Activated CD4-positive, CD25-positive, alpha-beta regulatory T cell (primary cell): ENCODE data around the gene NUDT1.
"Not testable (repeated sequence)": the region's sequence is repeated elsewhere in the genome, so short reads cannot be mapped to it uniquely, and the experiment has no call there.

ENCODE experiments used
- DNase-seq, 4 experiments: peaks; one replicate each; lab custom pipeline; 2025; lab: John Stamatoyannopoulos, UW

NUDT1 gene

GRCh38 chr7:2269089-2269990 is 27.3 kb downstream of the NUDT1 start:
- not testable (repeated sequence) for DNase-seq

DNA sequence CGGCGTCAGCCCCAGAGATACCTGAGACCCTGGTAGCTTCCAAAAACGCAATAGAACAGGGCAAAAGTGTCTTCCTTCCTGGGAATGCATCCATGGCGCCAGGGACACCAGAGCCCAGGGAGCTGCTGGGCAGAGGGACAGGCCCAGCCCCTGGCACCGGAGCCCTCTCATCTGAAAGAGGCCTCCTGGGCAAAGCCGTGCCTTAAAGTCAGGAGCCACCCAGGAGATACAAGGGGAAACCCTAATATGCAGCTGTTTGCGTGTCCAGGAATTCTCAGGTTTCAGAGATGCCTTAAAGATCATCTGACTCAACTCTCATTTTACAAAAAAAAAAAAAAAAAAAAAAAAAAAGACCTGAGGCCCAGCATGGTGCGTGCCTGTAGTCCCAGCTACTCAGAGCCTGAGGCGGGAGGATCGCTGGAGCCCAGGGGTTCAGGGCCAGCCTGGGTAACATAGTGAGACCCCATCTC is 28.0 kb downstream of the NUDT1 start:
- DNase-seq: no peak

DNA sequence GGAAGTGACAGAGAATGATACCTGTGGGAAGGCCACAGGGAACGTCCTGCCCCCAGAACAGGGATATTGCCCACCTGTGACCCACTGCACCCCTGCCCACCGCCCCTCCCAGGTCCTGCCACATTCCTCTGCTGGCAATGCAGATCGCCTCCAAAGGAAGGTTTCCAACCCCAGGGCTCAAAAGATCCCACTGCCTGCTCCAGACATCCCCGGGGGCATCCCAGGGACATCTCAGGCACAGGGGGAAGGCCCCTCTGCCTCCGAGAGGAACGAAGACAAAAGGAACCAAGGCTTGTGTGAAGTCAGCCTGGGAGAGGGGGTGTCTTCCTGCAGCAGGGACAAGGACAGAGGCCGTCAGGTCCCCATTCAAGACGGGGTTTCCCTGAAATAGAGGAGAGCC is 28.5 kb downstream of the NUDT1 start:
- no peak for DNase-seq

DNA sequence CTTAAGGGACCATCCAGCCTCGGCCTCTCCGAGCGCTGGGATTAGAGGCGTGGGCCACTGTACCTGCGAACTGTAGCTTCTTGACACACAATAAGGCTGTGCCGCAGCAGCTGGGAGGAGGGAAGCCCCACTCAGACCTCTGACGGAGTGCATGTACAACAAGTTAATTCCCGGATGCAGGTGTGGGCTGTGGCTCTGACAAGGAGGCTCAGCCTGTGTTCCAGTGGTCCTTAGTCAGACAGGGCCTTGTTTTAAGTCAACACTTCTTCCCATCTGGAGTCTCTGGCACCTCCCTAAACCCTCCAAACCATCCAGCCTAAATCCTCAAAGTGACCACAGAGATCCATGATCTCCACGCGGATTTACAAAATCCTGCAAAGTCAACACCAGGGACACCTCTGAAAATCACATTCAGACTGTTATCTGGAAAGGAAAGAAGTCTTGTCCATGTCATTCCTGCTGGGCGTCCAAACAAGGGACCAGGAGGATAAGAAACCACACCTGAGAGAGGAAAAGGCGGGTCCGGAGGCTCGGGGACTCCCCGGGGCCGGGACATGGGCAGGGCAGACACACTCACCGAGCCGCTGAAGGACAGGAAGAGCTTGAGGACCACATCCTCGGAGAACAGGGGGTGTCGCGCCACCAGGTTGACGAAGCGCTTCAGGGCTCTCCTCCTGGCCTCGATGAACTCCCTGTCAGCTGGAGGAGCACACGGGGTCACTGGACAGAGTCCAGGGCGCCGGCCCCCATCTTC is 29.4 kb downstream of the NUDT1 start:
- no peak for DNase-seq

DNA sequence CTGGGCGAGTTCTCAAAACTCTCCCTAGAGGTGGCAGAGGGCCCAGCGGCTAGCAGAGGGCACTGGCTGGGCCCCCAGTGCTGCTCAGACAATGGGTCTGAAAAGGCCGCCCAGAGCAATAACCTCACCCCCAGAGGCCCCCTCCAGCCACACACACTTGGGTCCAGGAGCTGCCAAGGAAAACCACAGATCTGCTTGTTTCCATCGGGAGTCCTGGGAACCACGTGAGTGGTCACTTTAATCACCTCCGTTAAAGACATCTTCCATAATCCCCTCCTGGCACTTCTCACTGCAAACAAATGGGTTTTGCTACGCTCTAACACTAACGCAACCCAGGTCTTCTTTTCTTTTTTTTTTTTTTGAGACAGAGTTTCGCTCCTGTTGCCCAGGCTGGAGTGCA is 30.0 kb downstream of the NUDT1 start:
- DNase-seq: no peak

GRCh38 chr7:2273866-2274265 is 31.8 kb downstream of the NUDT1 start:
- DNase-seq: no peak

DNA sequence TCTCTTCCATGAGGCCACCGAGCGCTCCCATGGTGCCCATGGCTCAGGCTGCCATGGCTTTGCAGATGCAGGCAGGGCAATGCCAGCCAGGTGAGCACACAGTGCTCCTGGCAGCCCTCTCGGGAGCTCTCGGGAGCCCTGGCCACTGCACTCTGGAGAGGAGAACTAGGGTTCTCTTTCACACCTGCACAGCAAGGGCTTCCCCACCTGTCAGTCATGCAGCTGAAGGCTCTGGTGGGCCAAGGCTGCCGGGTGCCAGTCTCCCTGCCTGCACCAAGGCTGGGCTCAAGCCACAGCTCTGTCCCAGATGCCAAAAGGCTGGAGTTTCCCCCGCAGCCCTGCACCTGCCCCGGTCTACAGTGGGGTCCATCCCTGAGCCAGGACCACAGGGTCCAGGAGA is 32.6 kb downstream of the NUDT1 start:
- DNase-seq: no peak

DNA sequence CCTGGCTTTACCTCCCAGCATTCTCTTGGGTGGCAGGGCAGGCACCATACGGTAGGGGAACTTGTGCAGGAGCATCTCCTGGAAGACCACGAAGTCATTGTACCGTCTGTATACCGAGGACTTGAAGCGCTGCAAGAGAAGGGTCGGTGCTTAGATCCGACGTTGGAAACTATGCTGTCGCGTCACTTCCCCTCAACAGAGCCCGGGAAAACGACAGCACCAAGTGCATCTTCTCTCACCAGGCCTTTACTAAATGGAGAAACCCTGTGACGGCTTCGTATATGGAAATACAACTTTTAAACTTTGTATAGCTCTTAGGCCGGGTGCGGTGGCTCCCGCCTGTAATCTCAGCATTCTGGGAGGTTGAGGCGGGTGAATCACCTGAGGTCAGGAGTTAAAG is 33.1 kb downstream of the NUDT1 start:
- no peak for DNase-seq

GRCh38 chr7:2276107-2276506 is 34.1 kb downstream of the NUDT1 start:
- no peak for DNase-seq

DNA sequence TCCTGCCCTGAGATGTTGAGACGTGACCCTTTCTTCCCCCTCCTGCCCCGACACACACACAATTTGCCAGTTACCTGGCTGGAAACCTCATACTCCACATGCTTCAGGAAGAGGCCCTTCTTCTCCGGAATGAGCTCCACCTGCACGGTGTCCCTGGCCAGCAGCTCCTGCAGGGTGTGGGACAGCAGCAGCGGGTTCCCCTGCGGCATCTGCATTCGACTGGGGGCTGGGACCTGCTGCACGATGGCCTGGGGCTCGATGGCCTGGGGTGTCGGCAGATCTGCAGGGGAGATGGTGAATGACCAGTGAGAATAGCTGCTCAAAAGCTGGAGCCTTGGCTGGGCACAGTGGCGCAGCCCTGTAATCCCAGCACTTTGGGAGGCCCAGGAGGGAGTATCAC is 36.0 kb downstream of the NUDT1 start:
- DNase-seq: no peak

DNA sequence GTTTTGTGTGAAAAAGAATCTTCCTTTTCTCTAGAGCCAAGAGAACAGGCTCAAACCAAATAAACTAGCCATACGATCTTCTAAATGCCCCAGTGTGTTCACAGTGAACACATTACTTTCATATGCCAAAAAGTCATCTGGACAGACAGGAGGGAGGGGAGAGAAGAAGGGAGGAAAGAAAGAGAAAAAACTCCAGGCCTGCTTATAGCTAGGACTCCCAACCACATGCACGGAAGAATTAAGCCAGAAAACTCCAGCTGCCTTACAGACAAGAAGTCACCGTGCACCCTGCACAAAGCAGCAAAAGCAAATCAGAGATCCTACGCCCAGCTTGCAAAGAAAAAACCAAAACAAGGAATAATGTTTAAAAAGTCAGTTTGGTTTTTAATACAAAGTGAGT is 37.9 kb downstream of the NUDT1 start:
- DNase-seq: no peak

GRCh38 chr7:2280424-2280823 is 38.4 kb downstream of the NUDT1 start:
- no peak for DNase-seq

GRCh38 chr7:2281541-2281940 is 39.5 kb downstream of the NUDT1 start:
- no peak for DNase-seq

DNA sequence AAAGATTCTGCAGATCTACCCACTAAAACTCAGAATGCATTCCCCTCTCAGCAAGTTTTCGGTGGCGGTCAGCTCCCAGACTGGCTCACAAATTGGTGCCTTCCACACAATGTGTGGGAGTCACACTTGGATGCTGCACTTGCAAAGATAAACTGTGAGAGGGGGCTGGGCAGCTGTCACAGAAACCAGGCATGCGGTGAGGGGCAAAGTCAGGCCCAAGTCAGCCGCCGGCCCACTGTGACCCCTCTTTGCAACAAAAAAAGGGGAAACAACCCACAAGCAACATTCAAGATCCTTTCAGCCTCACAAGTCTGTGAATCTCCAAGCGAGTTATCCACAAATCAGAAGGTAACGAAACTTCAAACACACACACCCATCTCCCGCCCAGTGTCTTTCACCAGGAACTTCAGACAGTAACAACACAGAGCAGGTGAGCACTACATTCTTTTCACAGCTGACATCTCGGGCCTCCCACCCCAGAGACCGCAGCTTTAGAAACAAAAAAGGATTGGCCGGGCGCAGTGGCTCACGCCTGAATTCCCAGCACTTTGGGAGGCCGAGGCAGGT is 40.2 kb downstream of the NUDT1 start:
- DNase-seq: no peak

DNA sequence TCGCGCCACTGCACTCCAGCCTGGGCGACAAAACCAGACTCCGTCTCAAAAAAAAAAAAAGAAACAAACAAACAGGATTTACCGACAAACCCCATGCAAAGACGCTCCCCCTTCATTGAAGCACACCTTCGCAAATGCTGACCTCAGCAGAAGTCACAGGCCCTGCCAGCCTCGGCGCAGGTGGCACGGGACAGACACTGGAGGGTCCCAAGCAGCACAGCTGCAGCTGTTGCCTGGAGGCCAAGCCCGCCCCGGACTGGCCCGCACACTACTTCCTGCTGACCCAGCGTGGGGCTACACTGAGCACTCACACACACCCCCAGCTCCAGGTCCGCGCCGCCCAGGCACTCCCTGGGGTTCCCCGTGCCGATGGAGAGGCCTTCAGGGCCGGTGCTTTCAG is 41.0 kb downstream of the NUDT1 start:
- no peak for DNase-seq

DNA sequence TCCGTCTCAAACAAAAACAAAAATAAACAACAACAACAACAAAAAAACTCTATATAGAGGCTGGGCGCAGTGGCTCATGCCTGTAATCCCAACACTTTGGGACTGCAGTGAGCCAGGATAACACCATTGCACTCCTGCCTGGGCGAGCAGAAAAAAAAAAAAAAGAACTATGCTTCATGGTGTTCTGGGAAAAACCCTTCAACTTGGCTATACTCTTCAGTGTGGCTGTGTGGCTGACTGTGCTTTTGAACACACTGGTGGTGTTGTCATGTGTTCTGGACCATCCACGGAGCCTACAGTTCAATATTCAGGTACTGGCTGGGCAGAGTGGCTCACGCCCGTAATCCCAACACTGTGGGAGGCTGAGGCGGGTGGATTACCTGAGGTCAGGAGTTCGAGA is 45.7 kb downstream of the NUDT1 start:
- DNase-seq: no peak

DNA sequence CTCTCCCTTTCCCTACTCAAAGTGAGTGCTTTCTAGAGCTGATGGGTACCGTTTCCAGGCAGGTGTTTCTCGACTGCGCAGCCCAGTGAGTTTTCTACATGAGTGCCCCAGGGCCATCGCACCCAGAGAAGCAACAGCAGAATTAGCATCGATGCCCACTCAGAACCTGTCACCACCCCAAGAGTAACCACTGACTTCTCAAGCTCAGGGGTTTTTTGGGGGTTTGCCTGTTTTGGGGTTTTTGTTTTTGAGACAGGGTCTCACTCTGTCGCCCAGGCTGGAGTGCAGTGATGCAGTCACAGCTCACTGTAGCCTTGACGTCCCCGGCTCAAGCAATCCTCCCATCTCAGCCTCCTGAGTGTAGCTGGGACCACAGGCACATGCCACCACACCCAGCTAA is 46.5 kb downstream of the NUDT1 start:
- no peak for DNase-seq

GRCh38 chr7:2289111-2289586 is 47.1 kb downstream of the NUDT1 start:
- DNase-seq: no peak

DNA sequence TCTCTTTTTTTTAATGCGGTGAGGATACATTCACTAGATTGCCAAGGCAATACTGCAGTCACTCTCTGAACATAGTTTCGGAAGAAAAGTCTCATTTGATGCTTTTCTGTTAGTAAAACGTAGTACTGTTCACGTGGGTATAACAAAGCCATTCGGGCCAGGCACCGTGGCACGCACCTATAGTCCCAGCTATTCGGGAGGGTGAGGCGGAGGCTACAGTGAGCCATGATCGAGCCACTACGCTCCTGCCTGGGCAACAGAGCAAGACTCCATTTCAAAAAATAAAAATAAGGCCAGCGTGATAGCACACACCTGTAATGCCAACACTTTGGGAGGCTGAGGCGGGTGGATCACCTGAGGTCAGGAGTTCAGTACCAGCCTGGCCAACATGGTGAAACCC is 47.6 kb downstream of the NUDT1 start:
- no peak for DNase-seq

- no peak for DNase-seq
These were observed 48.9 kb downstream of the NUDT1 start for GRCh38 chr7:2290877-2291276.

GRCh38 chr7:2295936-2296620 is 54.1 kb downstream of the NUDT1 start:
- DNase-seq: no peak

- DNase-seq: no peak
These were observed 54.8 kb downstream of the NUDT1 start for GRCh38 chr7:2296832-2297231.
